ENCODE data around the gene SCN11A. TPM values are rescaled to one million over a fixed set of nuclear protein-coding genes. Genes with fewer than 3 reads are reported as not detected.

The SCN11A gene
- total RNA-seq (2014; rRNA removed; shearing (Covaris generic)) = 0.02 TPM in 1 of 2 replicates, not detected in the other

DNA sequence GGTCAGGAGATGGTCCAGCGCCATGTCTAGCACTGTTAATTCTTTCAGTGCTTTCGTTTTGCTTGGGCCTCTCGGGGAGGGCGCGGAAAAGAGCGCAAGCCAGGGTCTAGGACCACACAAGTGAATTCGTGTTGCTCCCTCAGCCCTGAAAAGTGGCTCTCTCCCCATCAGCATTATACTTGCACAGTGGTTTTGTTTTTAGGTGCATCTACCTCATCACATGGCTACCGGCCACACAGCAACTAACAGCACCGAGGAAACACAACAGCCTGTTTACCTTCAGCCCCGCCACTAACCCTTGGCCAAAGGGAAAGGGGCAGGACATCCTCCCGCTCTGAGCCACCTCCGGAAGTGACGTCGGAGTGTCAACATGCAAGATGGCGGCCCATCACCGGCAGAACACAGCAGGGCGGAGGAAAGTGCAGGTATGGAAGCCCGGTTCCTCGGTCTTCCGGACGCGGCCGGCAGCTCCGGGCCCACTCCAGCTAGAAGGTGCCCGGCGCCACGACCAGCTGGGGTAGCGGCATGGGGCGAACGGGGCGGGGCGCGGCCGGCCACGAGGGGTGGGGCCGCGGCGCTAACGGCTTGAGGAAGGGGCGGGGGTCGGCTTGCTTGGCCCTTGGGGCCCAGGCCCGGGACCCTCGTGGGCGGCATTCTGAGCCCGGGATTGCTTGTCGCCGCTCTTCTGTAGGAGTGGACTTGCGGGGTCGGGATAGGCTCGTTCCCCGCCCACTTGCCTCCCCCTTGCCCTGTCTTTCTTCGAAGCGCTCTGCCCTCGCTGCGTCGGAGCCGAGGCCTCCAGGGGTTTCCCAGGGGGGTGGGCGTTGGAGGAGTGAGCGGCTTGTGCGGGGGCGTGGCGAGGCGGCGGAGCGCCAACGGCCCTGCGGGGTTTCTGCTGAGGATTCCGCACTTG lies at the start of gene SCN11A, which contains the start of gene WDR48:
Gene SCN11A (minus strand): TSS at position 296 of the 913 bp plus-strand sequence. CDS start 101,582 bp downstream, outside the sequence.
Gene WDR48 (plus strand): TSS at position 368 of the 913 bp plus-strand sequence. CDS start 10 bp downstream, at position 378.
- DNase-seq = peak; percentile 85

DNA sequence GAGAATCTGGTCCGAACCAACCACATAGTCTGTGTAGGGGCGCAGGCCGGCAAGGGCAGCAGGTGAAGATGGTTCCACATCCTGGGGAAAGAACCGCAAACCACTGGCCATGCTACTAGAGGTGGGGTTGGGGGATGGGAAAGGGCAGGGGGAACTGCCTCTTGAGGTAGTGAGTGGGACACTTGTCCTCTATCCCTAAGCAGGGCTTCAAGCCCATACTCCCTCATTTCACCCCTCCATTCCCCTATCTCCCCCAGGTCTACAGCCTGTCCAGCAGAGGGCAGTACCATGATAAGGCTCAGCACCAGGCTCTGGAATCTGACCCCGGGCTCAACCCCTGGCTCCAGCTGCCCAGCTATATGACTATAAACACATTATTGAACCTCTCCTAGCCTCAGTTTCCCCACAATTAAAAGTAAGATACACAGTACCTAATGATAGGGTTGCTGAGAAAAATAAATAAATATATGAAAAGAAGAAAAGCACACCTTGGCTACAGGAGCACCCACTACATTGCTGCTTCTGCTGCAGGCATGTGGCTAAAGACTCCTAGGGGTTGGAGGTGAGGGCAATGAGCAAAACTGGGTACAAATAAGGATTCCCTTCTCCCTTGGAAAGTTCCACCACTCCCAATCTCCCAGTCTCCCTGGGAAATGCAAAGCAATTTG lies 49.4 kb upstream of the SCN11A start:
- Histone ChIP-seq H3K4me1 (peaks cover 19% of the 10 kb centered on the region), H3K27ac (no peak overlapping the region), H3K4me3 (no peak overlapping the region), H3K27me3 (no peaks in the 10 kb centered on the region), H3K36me3 (peaks cover 13% of the 10 kb centered on the region; the same call in 1 of the 2 replicates), H3K9me3 (replicated peaks) (no peaks in the 10 kb centered on the region)
- peak; percentile 26 to 54 for DNase-seq

More for the DNA sequence above, at the start of gene SCN11A, which contains the start of gene WDR48:
- Histone ChIP-seq H3K9me3 (replicated peaks) (no peaks in the 10 kb centered on the region), H3K36me3 (no peaks in the 10 kb centered on the region), H3K27me3 (no peaks in the 10 kb centered on the region), H3K4me3 (peak within 1 kb of the TSS; percentile 91), H3K4me1 (0 out of 2 replicates have a peak, but pooled peaks cover 3% of the 10 kb centered on the region), H3K27ac (peak within 1 kb of the TSS; percentile 68)

DNA sequence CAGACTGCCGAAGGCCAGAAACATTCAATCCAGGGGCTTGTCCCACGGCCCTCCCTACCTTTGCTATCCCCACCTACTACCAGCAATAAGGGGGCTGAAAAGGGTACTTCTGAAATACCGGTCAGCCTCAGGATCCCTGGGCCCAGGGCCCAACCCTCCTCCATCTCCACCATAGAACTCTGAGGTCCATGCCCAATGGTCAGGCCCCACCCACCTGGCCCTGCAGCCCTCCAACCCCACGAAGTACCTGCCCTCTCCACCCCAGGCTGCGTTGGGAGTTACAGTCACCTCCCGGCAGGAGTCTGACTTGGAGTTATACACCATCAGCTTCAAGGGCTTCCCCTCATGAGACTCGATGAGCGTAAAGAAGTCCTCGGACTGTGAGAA lies 48.7 kb upstream of the SCN11A start:
- no peaks in the 10 kb centered on the region for H3K27me3 ChIP-seq
- DNase-seq = no peak
- H3K36me3 ChIP-seq = peaks cover 14% of the 10 kb centered on the region
- no peaks in the 10 kb centered on the region for H3K9me3 ChIP-seq (replicated peaks)
- H3K4me3 ChIP-seq = no peak overlapping the region
- peaks cover 16% of the 10 kb centered on the region for H3K4me1 ChIP-seq
- no peak overlapping the region for H3K27ac ChIP-seq

DNA sequence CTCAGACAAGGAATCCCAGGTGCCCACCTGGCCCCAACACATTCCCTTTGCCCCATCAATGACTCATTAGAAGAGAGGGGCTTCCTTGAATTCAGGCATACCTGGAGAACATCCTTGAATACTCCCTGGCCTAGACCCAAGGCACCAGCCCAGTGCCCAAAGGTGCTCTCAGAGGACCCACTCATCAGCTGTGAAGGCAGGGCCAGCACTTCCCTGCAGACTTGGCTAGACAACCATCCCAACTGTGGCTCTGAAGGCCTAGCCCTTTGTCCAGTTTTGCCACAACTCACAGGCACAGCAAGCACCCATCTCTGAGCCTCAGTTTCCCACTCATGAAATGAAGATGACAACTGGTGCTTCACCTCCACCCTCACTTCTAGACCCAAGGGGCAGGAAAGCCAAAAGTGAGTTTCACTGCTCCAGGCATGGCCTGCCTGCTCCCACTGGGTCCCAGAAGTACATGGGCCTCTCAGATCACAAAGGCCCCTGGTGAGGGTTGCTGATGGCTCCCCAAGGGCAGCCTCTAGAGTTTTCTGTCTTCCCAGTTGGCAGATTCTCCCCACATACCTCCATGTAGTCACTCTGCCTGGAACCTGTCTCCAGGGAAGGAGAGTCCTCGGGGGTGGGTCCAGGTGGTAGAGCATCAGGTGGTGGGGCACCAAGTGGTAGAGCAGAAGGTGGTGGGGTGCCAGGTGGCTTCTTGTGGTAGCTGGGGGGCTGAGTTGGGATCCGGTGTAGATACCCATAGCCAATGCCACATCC lies 48.2 kb upstream of the SCN11A start:
- Histone ChIP-seq H3K27ac (no peak overlapping the region), H3K4me1 (peaks cover 11% of the 10 kb centered on the region), H3K9me3 (replicated peaks) (no peaks in the 10 kb centered on the region), H3K27me3 (no peaks in the 10 kb centered on the region), H3K4me3 (no peak overlapping the region), H3K36me3 (peaks cover 17% of the 10 kb centered on the region)
- DNase-seq = no peak

DNA sequence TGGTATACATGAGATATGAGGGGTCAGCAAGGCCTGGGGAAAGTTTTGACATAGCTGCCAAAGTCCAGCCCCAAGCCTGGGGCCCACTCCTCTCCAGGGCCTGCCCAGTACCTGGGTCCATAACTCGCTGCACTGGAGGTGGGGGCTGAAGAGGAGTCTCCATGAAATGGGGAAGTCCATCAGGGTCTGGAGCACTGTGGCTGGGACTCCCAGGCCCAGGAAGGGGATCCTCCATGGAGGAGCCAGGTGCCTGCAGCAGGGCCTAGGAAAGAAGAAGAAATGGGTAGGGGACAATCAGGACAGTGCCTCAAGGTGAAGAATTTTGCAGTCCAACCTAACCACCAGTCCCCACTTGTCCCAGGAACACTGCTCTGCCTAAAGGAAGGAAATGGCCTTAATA lies 47.5 kb upstream of the SCN11A start:
- Histone ChIP-seq H3K4me1 (peaks cover 11% of the 10 kb centered on the region), H3K27ac (no peak overlapping the region), H3K4me3 (no peak overlapping the region), H3K36me3 (peaks cover 17% of the 10 kb centered on the region), H3K27me3 (no peaks in the 10 kb centered on the region), H3K9me3 (replicated peaks) (no peaks in the 10 kb centered on the region)
- no peak for DNase-seq

DNA sequence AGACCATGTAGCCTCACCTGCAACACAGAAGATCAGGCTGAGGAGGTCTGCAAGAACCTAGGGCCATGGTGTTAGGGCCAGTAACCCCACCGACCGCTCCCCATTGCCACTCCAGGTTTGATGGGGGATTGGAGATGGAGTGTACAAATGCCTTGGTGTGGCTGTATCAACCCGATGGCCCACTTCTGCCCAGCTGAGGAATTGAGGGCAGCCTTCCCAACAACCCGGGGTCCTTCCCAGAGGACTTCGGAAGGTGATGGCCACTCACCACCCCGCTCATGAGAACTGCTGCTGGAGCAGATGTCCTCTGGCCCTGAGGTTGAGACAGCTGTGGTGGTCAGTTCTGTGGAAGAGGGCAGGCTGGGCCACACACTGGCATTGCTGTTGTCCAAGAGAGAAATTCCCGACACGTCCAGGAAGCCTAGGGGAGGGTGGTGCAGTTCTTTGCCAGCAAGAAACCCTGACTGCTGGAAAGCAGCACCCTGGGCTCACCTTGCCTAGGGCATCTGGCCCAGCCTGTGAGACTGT lies 46.8 kb upstream of the SCN11A start:
- no peak for DNase-seq
- Histone ChIP-seq H3K27ac (no peak overlapping the region), H3K9me3 (replicated peaks) (no peaks in the 10 kb centered on the region), H3K27me3 (no peaks in the 10 kb centered on the region), H3K4me3 (no peak overlapping the region), H3K36me3 (peaks cover 19% of the 10 kb centered on the region), H3K4me1 (peaks cover 11% of the 10 kb centered on the region)

DNA sequence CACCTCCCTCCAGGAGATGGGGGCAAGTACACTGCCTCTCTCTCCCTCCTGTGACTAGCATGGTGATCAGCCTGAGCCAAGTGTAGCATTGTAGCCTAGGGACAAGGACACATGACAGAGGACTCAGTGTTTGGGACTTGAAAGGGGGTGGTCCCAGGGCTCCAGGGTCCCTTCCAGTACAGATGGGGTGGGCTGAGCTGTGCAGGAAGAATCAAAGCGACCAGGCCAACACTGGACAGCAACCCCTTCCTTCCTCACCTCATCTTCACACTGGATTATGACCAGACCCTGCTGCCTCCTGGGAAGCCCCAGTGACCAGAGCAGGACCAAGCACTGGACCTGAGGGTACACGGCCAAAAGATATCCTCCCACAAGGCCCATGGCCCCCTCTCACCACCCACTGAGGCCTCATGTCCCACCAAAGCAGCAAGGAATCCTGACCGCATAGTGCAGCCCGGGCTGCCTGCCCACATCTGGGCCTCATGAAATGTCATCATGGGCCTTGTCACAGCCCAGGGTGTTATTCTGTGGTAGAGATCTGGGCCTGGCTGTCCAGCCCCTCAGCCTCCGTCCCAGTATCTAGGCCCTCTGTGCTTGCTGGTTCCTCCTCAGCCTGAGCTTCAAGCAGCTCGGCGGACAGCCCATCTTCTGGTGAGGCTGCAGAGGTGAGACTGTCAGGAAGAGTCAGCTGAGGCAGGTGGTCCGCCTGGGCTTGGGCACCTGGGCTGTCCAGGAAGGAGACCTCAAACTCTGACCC lies 46.1 kb upstream of the SCN11A start:
- no peak for DNase-seq
- H3K4me1 ChIP-seq = peaks cover 11% of the 10 kb centered on the region
- peaks cover 19% of the 10 kb centered on the region for H3K36me3 ChIP-seq
- H3K27ac ChIP-seq = no peak overlapping the region
- no peak overlapping the region for H3K4me3 ChIP-seq
- no peaks in the 10 kb centered on the region for H3K9me3 ChIP-seq (replicated peaks)
- H3K27me3 ChIP-seq = no peaks in the 10 kb centered on the region

DNA sequence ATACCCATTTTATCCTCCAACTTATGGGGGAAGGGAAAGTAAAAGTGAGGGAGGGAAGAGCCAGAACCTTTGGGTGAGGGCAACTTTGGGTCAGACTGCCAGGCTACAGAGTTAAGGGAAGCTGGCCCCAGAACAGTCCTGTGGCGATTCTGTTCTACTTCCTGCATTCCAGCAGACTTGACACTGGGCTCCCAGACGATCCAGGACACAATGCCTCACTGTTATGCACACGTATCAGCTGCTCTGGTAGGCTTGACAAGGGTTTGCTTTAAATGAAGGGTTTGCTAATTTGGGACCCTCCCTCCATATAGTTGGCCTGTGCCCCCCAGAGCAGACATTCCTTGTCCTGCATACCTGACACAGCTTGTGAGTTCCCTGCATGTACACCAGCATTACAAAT lies 45.0 kb upstream of the SCN11A start:
- peak overlapping the region; percentile 56 for H3K27ac ChIP-seq
- peak; percentile 13 to 47 for DNase-seq
- H3K9me3 ChIP-seq (replicated peaks) = no peaks in the 10 kb centered on the region
- no peak overlapping the region for H3K4me3 ChIP-seq
- peaks cover 11% of the 10 kb centered on the region for H3K4me1 ChIP-seq
- H3K27me3 ChIP-seq = no peaks in the 10 kb centered on the region
- H3K36me3 ChIP-seq = peaks cover 19% of the 10 kb centered on the region

DNA sequence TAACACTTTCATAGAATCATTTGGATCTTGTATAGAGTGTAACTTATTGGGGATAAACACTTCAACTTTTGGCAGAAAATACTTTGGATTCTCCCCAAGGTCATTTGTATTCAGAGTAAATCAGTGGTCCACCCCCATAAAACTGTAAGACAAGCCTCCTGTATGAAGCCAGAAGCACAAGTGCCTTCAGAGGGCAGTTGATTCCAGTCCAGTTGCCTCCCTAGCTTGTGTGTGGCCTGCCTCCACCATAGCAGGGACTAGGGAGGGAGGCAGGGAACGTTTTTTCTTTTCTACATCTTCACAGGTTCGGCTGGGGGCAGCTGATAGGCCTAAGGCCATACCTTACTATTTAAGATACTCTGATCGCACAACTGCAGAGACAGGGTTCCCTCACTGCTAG lies 44.0 kb upstream of the SCN11A start:
- Histone ChIP-seq H3K9me3 (replicated peaks) (no peaks in the 10 kb centered on the region), H3K36me3 (peaks cover 21% of the 10 kb centered on the region), H3K4me3 (no peak overlapping the region), H3K27me3 (no peaks in the 10 kb centered on the region), H3K4me1 (peaks cover 21% of the 10 kb centered on the region), H3K27ac (no peak overlapping the region)
- DNase-seq = no peak

DNA sequence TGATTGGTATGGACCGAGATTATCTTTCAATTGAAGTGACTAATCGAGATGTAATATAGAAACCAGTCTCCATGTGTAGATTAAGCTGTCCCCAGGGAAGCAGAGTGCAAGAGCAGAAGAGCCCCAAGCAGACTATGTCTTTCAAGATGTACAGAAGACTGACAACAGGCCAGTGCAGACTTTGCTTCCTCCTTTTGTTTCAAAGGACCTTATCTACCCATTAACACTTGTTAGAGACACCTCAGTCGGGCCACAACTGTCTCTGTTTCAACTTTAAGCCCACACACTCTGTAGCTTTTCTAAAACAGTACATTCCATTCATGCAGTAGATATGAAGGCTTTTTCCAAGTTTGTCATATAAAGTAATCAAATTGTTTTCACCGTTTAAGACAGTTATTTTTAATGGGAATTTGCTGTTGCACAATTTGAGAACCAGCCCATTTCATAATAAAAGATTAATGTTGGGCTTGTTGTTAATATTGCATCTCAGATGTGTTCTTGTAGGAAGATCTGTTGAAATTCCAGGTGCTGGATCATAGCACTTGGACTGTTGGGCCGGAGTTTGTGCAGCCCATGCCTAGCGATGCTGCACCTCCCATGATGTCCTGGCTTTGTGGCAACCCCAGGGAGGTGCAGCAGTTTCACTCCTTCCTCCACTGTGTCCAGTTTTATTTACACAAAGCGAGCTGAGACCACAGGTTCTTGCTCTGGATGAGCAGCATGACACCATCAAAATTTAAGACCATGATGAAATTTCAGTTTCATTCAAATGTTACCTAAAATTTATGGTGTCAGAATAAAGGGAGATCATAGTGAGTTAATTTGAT lies 43.3 kb upstream of the SCN11A start:
- DNase-seq = no peak
- no peak overlapping the region for H3K27ac ChIP-seq
- no peaks in the 10 kb centered on the region for H3K9me3 ChIP-seq (replicated peaks)
- no peaks in the 10 kb centered on the region for H3K27me3 ChIP-seq
- peaks cover 21% of the 10 kb centered on the region for H3K36me3 ChIP-seq
- H3K4me1 ChIP-seq = peaks cover 25% of the 10 kb centered on the region
- no peak overlapping the region for H3K4me3 ChIP-seq

DNA sequence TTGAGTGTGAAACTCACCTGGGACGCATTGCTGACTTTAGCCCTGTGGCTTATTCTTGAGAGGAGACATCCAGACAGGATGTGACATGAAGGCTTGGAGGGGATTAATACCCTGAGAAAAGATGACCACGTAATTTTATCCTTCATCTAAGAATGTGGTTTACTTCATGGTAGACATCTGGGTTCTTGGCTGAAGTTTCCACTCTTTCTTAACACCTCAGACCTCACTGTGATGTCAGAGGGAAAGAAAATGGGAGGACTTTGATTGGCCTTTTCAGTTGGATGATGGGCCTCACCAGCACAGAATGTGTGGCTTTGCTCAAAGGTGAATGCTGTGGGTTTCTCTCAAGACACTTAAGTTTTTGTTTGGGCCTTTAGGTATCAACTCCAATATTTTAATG lies 39.2 kb upstream of the SCN11A start:
- Histone ChIP-seq H3K4me3 (no peak overlapping the region), H3K27me3 (no peaks in the 10 kb centered on the region), H3K4me1 (peaks cover 32% of the 10 kb centered on the region), H3K9me3 (replicated peaks) (no peaks in the 10 kb centered on the region), H3K36me3 (peaks cover 12% of the 10 kb centered on the region), H3K27ac (no peak overlapping the region)
- peak in 1 of 2 experiments; percentile 27 for DNase-seq

DNA sequence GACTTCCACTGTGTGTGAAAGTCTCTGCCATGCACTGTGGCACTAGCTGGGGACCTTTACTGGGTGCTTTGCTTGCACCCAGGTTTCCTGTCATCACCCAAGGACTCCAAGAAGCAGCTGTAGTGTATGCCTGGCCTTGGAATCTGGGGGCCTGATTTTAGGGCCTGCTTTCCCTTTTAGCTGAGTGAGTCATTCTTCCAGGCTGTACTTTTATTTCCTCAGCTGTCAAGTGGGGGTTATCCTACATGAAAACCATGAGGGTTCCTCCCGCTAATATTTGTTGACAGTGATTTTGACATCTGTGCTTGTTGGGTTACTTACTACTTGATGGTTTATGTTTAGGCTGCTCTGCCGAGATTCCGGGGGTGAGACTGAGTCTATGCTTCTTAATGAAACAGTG lies 37.1 kb upstream of the SCN11A start:
- DNase-seq = peak; percentile 61 to 79
- peak overlapping the region; percentile 47 for H3K27ac ChIP-seq
- H3K9me3 ChIP-seq (replicated peaks) = no peaks in the 10 kb centered on the region
- peaks cover 32% of the 10 kb centered on the region for H3K4me1 ChIP-seq
- peaks cover 8% of the 10 kb centered on the region; the same call in 1 of the 2 replicates for H3K36me3 ChIP-seq
- H3K4me3 ChIP-seq = no peak overlapping the region
- no peaks in the 10 kb centered on the region for H3K27me3 ChIP-seq

DNA sequence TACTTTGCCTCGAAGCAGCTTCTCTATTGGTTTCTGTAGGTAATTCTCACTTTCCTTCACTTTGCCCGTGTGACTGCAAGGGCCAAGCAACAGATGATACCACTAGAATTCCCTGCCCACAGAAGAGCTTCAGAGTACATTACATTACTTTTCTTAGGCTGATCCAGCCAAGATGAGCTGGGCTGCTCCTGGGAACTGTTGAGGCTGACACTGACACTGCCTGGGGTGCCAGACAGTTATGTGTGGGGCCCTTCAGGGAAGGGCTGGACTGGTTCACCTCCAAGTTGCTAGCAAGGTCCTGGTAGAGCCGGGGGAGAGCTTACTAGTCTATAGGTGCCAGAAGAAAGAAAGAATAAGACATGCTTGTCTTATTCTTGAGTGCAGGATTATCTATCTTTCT lies 36.7 kb upstream of the SCN11A start:
- Histone ChIP-seq H3K27ac (peak overlapping the region; percentile 47), H3K4me1 (peaks cover 32% of the 10 kb centered on the region), H3K4me3 (no peak overlapping the region), H3K9me3 (replicated peaks) (no peaks in the 10 kb centered on the region), H3K27me3 (no peaks in the 10 kb centered on the region), H3K36me3 (peaks cover 6% of the 10 kb centered on the region; the same call in 1 of the 2 replicates)
- no peak for DNase-seq

All from SJCRH30 (cell line).